DOHH2 (cell line): Measurements from ENCODE around the gene CEP135.

Experiments used
- CTCF ChIP-seq: fragments of 200-600 bp; sonication (generic); IDR thresholded peaks from one replicate; pipeline ENCODE4 v1.5.1; 2014; ENCODE audit warnings: antibody characterized with exemption, mild to moderate bottlenecking, low read depth, low read length; ENCODE audit not compliant: poor library complexity, severe bottlenecking
- EZH2phosphoT487 ChIP-seq: fragments of 200-600 bp; sonication (generic); IDR thresholded peaks from 2 replicates; pipeline ENCODE4 v1.6.1; 2017; ENCODE audit warnings: borderline replicate concordance, mild to moderate bottlenecking, antibody characterized with exemption, low read length, moderate library complexity, mixed read lengths

- TF ChIP-seq CTCF (no peak), EZH2phosphoT487 (no peak)
Observed at GRCh38 chr4:56058555-56058954, 109.8 kb downstream of the CEP135 start.
